SK-N-SH (cell line): ENCODE data around the gene DCTN4. TPM values are rescaled to one million over a fixed set of nuclear protein-coding genes. Genes with fewer than 3 reads are reported as not detected.
A peak's percentile ranks its signal among the peaks of the same experiment; 100 is the strongest.

ENCODE experiments used
- CTCF ChIA-PET: fragments of 300-600, 350-600 bp; formaldehyde crosslinking; extraction: SDS; loops from one replicate; lab custom pipeline; 2021; lab: Yijun Ruan, JAX
- POLR2A ChIA-PET: fragments of 350-600 bp; sonication (Branson Sonifier 250); formaldehyde crosslinking; extraction: SDS; loops from one replicate; lab custom pipeline; 2020; ENCODE audit warnings: antibody characterized with exemption, inconsistent platforms; lab: Yijun Ruan, JAX
- DNase-seq: peaks from one replicate; pipeline ENCODE4 v3.0.0; 2012
- H2AFZ ChIP-seq: fragments of 200-600 bp; sonication (generic); 2 replicates; pipeline ENCODE4 v1.8.1; 2016; ENCODE audit warnings: antibody characterized with exemption, mild to moderate bottlenecking, low read depth
- H3F3A ChIP-seq: fragments of 200-600 bp; sonication (generic); replicated peaks from 2 replicates; pipeline ENCODE3; 2016; ENCODE audit warnings: antibody characterized with exemption, mild to moderate bottlenecking; ENCODE audit not compliant: insufficient read depth
- H3K27ac ChIP-seq, 2 experiments: fragments of 200-500 bp in 1 of 2; fragments of 200-600 bp in 1 of 2; sonication (Bioruptor generic) in 1 of 2; sonication (generic), shearing (Covaris generic) in 1 of 2; 2 replicates each; pipeline versions ENCODE4 v1.5.1 to v1.6.1; 2014 to 2016; ENCODE audit warnings: low read depth in 2 of 2, inconsistent platforms in 1 of 2, low read length in 1 of 2, mild to moderate bottlenecking in 1 of 2, mixed read lengths in 1 of 2
- H3K27me3 ChIP-seq: fragments of 200-600 bp; sonication (generic), shearing (Covaris generic); 2 replicates; pipeline ENCODE4 v1.6.1; 2016; ENCODE audit warnings: mixed run types; ENCODE audit not compliant: insufficient read depth
- H3K36me3 ChIP-seq, 2 experiments: fragments of 200-500 bp in 1 of 2; fragments of 200-600 bp in 1 of 2; sonication (Bioruptor generic) in 1 of 2; sonication (generic) in 1 of 2; replicated peaks in 1 of 2; 2 replicates each; pipeline versions ENCODE3 to v1.5.1; 2014 to 2016; ENCODE audit warnings: low read length in 1 of 2, mild to moderate bottlenecking in 1 of 2; ENCODE audit not compliant: insufficient read depth in 2 of 2, control insufficient read depth in 1 of 2
- H3K4me1 ChIP-seq, 2 experiments: fragments of 200-500 bp in 1 of 2; fragments of 200-600 bp in 1 of 2; sonication (Bioruptor generic) in 1 of 2; sonication (generic), shearing (Covaris generic) in 1 of 2; 2 replicates each; pipeline versions ENCODE4 v1.5.1 to v1.6.1; 2014 to 2016; ENCODE audit warnings: low read depth in 1 of 2, low read length in 1 of 2, mixed run types in 1 of 2; ENCODE audit not compliant: insufficient read depth in 2 of 2, control insufficient read depth in 1 of 2
- H3K4me2 ChIP-seq: fragments of 200-600 bp; sonication (generic), shearing (Covaris generic); 2 replicates; pipeline ENCODE4 v1.6.1; 2017; ENCODE audit warnings: mixed run types
- H3K4me3 ChIP-seq, 2 experiments: fragments of 200-500 bp in 1 of 2; fragments of 200-600 bp in 1 of 2; sonication (Bioruptor generic) in 1 of 2; sonication (generic), shearing (Covaris generic) in 1 of 2; 2 replicates each; pipeline versions ENCODE4 v1.5.1 to v1.8.1; 2014 to 2016; ENCODE audit warnings: low read depth in 2 of 2, inconsistent platforms in 1 of 2, low read length in 1 of 2, mild to moderate bottlenecking in 1 of 2, mixed read lengths in 1 of 2, moderate library complexity in 1 of 2
- H3K79me2 ChIP-seq: fragments of 200-600 bp; sonication (generic); 2 replicates; pipeline ENCODE4 v1.8.1; 2017; ENCODE audit warnings: mild to moderate bottlenecking; ENCODE audit not compliant: insufficient read depth
- H3K9ac ChIP-seq: fragments of 200-600 bp; sonication (generic); 2 replicates; pipeline ENCODE4 v1.6.1; 2017; ENCODE audit warnings: mixed run types
- H3K9me2 ChIP-seq: fragments of 200-600 bp; sonication (generic); 2 replicates; pipeline ENCODE4 v1.6.1; 2017; ENCODE audit warnings: mixed run types
- H3K9me3 ChIP-seq: fragments of 200-600 bp; sonication (generic); 2 replicates; pipeline ENCODE4 v1.6.1; 2017; ENCODE audit warnings: mixed run types, mild to moderate bottlenecking, moderate library complexity
- H4K20me1 ChIP-seq: fragments of 200-600 bp; sonication (generic); 2 replicates; pipeline ENCODE4 v1.6.1; 2017; ENCODE audit warnings: mild to moderate bottlenecking, mixed run types; ENCODE audit not compliant: insufficient read depth
- CHD2 ChIP-seq: fragments of 150-350 bp; IDR thresholded peaks from 2 replicates; pipeline ENCODE4 v1.6.1; 2018; ENCODE audit warnings: low read length; ENCODE audit not compliant: partially characterized antibody
- FOSL2 ChIP-seq: IDR thresholded peaks from 2 replicates; pipeline ENCODE4 v1.4.0; 2012; ENCODE audit warnings: low read depth, mild to moderate bottlenecking, moderate library complexity, borderline replicate concordance
- NFIC ChIP-seq: IDR thresholded peaks from 2 replicates; pipeline ENCODE4 v1.4.0; 2012; ENCODE audit warnings: borderline replicate concordance
- PBX3 ChIP-seq: IDR thresholded peaks from 2 replicates; pipeline ENCODE4; 2012
- POLR2AphosphoS5 ChIP-seq: IDR thresholded peaks from 2 replicates; pipeline ENCODE4 v1.6.1; 2012; ENCODE audit warnings: low read depth, low read length
- RAD21 ChIP-seq: IDR thresholded peaks from 2 replicates; pipeline ENCODE4 v1.6.1; 2012; ENCODE audit warnings: mild to moderate bottlenecking, low read length
- RFX5 ChIP-seq: IDR thresholded peaks from 2 replicates; pipeline ENCODE4 v1.6.1; 2012; ENCODE audit warnings: mild to moderate bottlenecking, improper control_type of control experiment, low read length
- RXRA ChIP-seq: IDR thresholded peaks from 2 replicates; pipeline ENCODE4 v1.4.0; 2012; ENCODE audit warnings: low read depth, mild to moderate bottlenecking, borderline replicate concordance
- TCF12 ChIP-seq: IDR thresholded peaks from 2 replicates; pipeline ENCODE4 v1.4.0; 2012
- USF1 ChIP-seq: IDR thresholded peaks from 2 replicates; pipeline ENCODE4 v1.4.0; 2012; ENCODE audit warnings: low read depth, borderline replicate concordance
- WGBS: methylation state at CpG from one replicate; pipeline ENCODE4 v1.1.6; 2017; ENCODE audit warnings: low lambda C conversion rate; 5-methylcytosine and 5-hydroxymethylcytosine counted together
- polyA plus RNA-seq, 3 experiments: library from polyadenylated mRNA; depleted of rRNA; stranded (reverse); fragments of >200 nt; gene quantifications; 2 replicates each; pipeline ENCODE4 v1.2.3, GENCODE V29; 2012

Gene DCTN4
- polyA plus RNA-seq, 1 of the 3 experiments (the other 2 are of a cell fraction) = 22.8 TPM

- peaks cover 1% of the 10 kb centered on the region; the same call in 1 of the 2 replicates for H3K79me2 ChIP-seq
- POLR2A ChIA-PET = no interaction called here
- TF ChIP-seq NFIC (peak; percentile 62), RFX5 (no peak), FOSL2 (no peak), TCF12 (peak; percentile 6; the same call in 1 of the 2 replicates), RAD21 (peak; percentile 11; the same call in 1 of the 2 replicates), PBX3 (peak; percentile 62)
- TF ChIP-seq, all 33 proteins: peak for 4
- Histone ChIP-seq H3K36me3 (no peaks in the 10 kb centered on the region), H3K9me2 (no peaks in the 10 kb centered on the region), H3K4me1 (peaks cover 6 to 20% of the 10 kb centered on the region in 2 experiments; a peak in 2 of 4 replicates), H2AFZ (0 out of 2 replicates have a peak overlapping the region, but pooled peaks have one; percentile 30), H3K27me3 (no peaks in the 10 kb centered on the region), H3K4me3 (no peak overlapping the region), H3F3A (peaks cover 5% of the 10 kb centered on the region), H3K9ac (no peak overlapping the region), H3K27ac (peak overlapping the region in 1 of 2 experiments; percentile 22; a peak in 1 of 4 replicates), H4K20me1 (no peaks in the 10 kb centered on the region), H3K9me3 (no peaks in the 10 kb centered on the region), H3K4me2 (0 out of 2 replicates have a peak overlapping the region, but pooled peaks have one; percentile 23)
- DNase-seq = peak; percentile 30
- WGBS = 53% methylated on average over 7 of the region's 7 CpGs
- CTCF ChIA-PET = interaction anchor here (0.7 to 3.1 kb wide), 9 partner anchors 12 to 387 kb away, joined by 3 to 35 read pairs (median 3); partner anchors contain the start of genes MYOZ3, RBM22 and SMIM3
Measured at GRCh38 chr5:150763023-150763769, 4.4 kb upstream of the DCTN4 start.

- Histone ChIP-seq H3K27me3 (no peaks in the 10 kb centered on the region), H3K4me1 (peaks cover 6 to 22% of the 10 kb centered on the region in 2 experiments; a peak in 3 of 4 replicates), H3K4me3 (no peak overlapping the region), H3F3A (peaks cover 5% of the 10 kb centered on the region), H3K36me3 (peaks cover 0 to 1% of the 10 kb centered on the region in 2 experiments), H4K20me1 (no peaks in the 10 kb centered on the region), H3K27ac (no peak overlapping the region), H3K79me2 (peaks cover 11% of the 10 kb centered on the region), H3K9me2 (no peaks in the 10 kb centered on the region), H2AFZ (no peak overlapping the region), H3K9ac (no peak overlapping the region), H3K4me2 (no peak overlapping the region), H3K9me3 (no peaks in the 10 kb centered on the region)
- POLR2A ChIA-PET = no interaction called here
- TF ChIP-seq POLR2AphosphoS5 (no peak), RXRA (no peak), TCF12 (no peak), CHD2 (no peak)
- DNase-seq = no peak
- 84% methylated on average over 5 of the region's 5 CpGs for WGBS
- CTCF ChIA-PET = interaction anchor here (1.6 to 3.1 kb wide), 2 partner anchors 15 to 25 kb away, joined by 3 to 35 read pairs; partner anchors contain the start of gene SMIM3
Measured at GRCh38 chr5:150762211-150762610, 3.4 kb upstream of the DCTN4 start.

- WGBS = 54% methylated on average over 4 of the region's 4 CpGs
- H3K9ac ChIP-seq = peak overlapping the region; percentile 86
- no peaks in the 10 kb centered on the region for H3K27me3 ChIP-seq
- H3K27ac ChIP-seq = peak overlapping the region; percentile 95 to 98
- peaks cover 5% of the 10 kb centered on the region for H3F3A ChIP-seq
- H3K4me2 ChIP-seq = peak overlapping the region; percentile 84
- peak overlapping the region; percentile 99 for H2AFZ ChIP-seq
- TF ChIP-seq USF1 = no peak
- CTCF ChIA-PET = interaction anchor here (0.5 to 2.2 kb wide), 6 partner anchors 20 to 1343 kb away, joined by 3 to 7 read pairs (median 4); partner anchors contain the start of genes RBM22 and SMIM3
- POLR2A ChIA-PET = interaction anchor here (0.8 to 1.5 kb wide), 3 partner anchors 10 to 309 kb away, joined by 3 to 13 read pairs (median 4); partner anchors contain the start of genes RPS14 and SMIM3
- no peaks in the 10 kb centered on the region for H4K20me1 ChIP-seq
- peak overlapping the region; percentile 85 to 91 for H3K4me3 ChIP-seq
- peaks cover 41% of the 10 kb centered on the region for H3K79me2 ChIP-seq
- H3K36me3 ChIP-seq = peaks cover 18 to 30% of the 10 kb centered on the region in 2 experiments
- H3K4me1 ChIP-seq = peaks cover 6 to 25% of the 10 kb centered on the region in 2 experiments; a peak in 3 of 4 replicates
- no peak for DNase-seq
- H3K9me2 ChIP-seq = no peaks in the 10 kb centered on the region
- H3K9me3 ChIP-seq = no peaks in the 10 kb centered on the region
Measured at GRCh38 chr5:150759334-150759583, 442 bp upstream of the DCTN4 start.
